Activated effector memory CD4-positive, alpha-beta T cell treated with anti-CD3 and anti-CD28 coated beads, Interleukin-2, amount 50 U/mL, for 16 hours (primary cell): Measurements from ENCODE around the gene PSME1.
A peak's percentile ranks its signal among the peaks of the same experiment; 100 is the strongest.

Experiments
- DNase-seq: peaks from one replicate; pipeline ENCODE4 v3.0.0-alpha.2; 2020

The PSME1 gene

DNA sequence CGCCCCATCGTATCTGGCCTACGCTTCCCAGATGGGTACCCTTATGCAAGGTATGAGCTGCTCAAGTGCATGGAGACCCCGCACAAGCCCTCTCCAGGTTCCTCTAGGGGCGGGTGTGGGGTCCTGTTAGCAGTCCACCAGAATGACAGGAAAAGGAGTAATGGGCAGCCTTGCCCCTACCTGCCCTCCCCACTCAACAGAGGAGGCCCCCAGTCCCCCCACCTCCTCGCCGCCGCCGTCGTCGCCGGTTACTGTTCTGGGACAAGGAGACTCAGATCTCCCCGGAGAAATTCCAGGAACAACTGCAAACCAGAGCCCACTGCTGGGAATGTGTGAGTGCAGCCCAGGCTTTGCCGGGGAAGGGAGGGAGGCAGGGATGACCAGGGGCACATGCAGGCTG, 41.9 kb downstream of the PSME1 start:
- DNase-seq, result no peak

GRCh38 chr14:24178399-24179178, 42.6 kb downstream of the PSME1 start:
- DNase-seq, result no peak

DNA sequence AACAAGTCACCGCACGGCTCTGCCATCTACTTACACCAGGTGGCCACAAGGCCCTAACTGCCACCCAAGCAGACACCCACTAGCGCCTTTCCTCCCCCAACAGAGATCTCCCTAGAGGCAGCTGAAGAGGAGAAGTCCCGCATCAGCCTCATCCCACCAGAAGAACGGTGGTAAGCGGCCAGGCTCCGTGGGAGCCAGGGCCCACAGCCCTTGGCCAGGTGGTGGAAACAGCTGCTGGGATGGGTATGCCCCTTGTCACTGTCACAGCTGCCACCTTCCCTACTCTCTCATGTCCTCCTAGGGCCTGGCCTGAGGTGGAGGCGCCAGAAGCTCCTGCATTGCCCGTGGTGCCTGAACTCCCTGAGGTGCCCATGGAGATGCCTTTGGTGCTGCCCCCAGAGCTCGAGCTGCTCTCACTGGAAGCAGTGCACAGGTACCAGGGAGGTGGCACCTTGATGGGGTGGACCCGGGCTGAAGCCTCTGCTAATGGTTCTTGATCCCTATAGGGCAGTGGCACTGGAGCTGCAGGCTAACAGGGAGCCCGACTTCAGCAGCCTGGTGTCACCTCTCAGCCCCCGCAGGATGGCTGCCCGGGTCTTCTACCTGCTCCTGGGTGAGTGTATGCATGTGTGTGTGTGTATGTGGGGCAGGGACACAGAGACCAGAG, 43.4 kb downstream of the PSME1 start:
- DNase-seq, result no peak

- no peak for DNase-seq
These were observed 44.2 kb downstream of the PSME1 start for GRCh38 chr14:24179961-24180796.

- no peak for DNase-seq
These were observed 45.5 kb downstream of the PSME1 start for GRCh38 chr14:24181371-24182077.

DNA sequence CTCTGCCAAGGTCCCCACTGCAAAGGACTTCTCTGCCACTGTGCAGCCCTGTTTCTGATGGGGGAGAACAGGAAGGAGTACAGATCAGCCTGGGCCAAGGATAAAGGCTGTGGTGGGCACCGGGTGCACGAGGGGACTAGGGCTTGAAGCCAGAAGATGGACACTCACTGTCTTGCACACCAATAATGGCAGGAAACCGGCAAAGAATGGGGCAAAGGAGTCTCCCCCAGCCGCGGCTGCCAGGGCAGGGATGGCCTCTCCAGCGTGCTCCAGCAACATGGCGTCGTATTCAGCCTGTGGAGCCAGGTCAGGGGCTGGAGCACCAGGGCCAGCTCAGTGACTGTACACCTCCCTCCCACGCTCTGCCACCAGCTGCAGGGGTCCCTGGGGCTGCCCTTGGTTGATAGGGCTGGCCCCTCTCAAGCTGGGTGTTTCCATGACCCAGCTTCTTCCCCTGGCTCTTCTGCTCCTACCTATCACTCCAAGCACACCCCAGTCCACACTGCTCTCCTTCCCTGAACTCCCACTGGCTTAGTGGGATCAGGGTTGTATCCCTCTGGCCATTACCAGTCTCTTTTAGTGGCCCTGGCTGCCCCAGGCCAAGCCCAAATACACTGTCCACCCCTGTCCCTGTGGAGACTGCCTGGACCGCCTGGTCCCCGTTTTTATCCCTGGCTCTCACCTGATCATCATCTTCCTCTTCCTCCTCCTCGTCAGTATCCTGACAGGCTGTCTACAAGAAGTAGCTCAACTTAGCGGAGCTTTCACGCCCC, 46.3 kb downstream of the PSME1 start:
- DNase-seq, result peak; percentile 60

DNA sequence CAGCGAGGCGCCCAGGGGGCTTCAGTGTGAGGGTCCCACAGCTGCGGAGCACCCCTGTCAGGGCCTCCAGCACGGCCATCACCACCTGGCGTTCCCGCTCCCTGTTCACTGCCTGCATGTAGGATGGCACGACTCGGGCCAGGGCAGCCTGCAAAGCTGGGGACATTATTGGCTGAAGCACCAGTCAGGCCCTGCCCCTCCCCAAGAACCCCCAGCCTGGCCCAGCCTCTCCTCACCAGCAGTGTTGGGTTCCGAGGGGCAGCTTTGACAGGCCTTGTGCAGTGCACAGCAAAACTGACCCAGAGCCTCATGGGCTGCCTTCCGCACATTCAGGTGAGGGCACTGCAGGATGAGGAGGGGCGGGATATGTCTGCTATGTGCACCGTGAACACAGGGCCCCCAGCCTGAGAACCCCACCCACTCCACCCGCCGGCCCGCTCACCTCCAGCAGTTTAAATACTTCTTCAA, 47.1 kb downstream of the PSME1 start:
- DNase-seq, result no peak

DNA sequence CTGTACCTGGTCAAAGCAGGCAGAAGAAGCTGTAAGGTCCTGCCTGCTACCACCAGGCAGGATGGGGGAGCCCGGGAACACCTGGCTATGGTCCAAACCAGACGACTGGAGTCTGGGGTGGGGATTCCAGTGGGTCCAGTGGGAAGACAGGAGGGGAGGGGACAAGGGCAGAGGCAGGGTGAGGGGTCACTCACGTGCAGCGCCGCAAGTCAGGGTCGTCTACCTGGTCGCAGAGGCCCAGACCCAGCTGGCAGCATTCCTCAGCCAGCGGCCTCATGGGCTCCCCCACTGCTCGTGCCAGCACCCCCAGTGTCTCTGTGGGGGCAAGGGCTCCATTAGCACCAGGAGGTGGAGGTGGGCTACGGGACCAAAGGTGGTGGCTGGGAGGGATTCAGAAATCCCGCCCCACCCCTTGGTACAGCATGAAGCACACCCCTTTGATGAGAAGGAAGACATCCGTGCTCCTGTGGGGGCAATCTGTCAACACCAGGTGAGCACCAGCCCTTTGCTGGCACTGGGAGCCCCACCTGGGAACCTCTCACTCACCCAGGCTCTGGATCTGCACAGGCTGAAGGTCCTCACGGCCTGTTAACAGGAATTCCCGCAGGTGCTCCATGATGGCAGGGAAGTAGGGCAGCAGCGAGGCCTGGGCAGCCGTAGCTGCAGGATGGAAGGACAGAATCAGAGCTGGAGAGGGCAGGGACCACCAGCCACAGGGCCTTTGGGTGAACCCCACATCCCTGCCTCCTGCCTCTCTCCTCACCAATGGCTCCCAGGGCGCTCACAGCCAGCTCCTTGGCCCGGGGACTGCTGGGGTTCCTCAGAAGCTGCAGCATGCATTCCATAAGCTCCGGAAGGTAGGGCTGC, 48.3 kb downstream of the PSME1 start:
- DNase-seq, result no peak

GRCh38 chr14:24185026-24185425, 49.0 kb downstream of the PSME1 start:
- no peak for DNase-seq

DNA sequence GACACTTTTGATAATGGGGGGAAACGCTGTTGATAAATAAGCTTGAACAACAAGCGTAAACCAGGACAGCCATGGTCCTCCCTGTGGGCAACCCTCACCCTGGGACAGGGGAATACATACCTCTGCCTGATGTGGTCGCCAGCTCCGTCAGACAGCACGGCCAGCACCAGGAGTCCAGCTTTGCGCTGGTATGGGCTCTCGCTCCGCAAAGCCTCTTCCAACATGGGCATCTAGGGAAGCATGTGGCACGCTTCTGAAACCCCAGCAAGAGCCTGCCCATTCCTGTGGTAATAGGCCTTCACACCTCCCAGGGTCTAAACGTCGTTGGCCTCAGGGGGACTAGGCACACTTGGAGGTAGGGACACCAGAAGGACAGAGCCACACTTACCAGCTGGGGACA, 49.7 kb downstream of the PSME1 start:
- DNase-seq, result no peak

GRCh38 chr14:24186831-24187538, 51.0 kb downstream of the PSME1 start:
- no peak for DNase-seq

- DNase-seq, result no peak
These were observed 51.5 kb downstream of the PSME1 start for GRCh38 chr14:24187539-24187915.
